Measurements from ENCODE around the gene CFAP53. TPM values are rescaled to one million over a fixed set of nuclear protein-coding genes. Genes with fewer than 3 reads are reported as not detected.

Gene CFAP53
- total RNA-seq, 1 donor from 2014 or later: not detected

DNA sequence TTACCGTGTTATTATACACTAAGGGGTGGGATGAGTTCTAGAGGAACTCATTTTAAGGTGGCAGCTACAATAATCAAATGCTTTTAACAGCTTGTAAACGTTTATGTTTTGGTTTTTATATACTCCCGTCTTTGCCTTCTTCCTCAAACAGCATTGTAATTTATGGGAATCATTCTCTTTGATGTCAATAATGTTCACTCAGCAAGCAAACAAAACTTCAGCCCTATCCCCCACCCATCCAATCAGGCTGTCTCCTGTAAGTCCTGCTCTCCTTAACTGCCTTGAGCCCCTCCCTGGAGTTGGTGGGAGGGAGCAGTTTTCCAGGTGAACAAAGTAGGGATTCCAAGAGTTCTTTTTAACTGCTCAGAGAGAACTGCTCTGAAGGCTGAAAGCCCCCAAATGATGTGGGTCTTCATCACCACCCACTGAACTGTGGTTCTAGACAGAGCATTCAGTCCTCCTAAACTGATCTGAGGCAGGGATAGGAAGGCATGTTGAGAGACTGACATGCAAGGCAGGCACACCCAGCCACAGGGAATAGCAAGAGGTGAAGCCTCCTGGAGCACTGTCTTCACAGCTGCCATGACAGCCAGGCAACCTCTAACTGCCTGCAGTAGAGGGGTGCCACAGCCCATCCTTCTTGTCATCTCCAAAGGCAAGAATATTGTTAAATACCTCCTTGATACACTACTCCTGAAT, 88.9 kb downstream of the CFAP53 start:
- DNase-seq: no peak
- ATAC-seq: no peak
- intact Hi-C loops (cut with micrococcal nuclease): no loop called here

Other genes with a start within 250 kb of the CFAP53 start
- gene MYO5B, start 71.3 kb downstream of the CFAP53 start, total RNA-seq: 1.1 TPM
- 58.5 TPM for gene MBD1, start 15.0 kb upstream of the CFAP53 start, total RNA-seq
- gene CXXC1, start 21.2 kb upstream of the CFAP53 start, total RNA-seq: 38.2 TPM
- 0.20 TPM for gene SKA1, start 108.6 kb upstream of the CFAP53 start, total RNA-seq